GM12873 (cell line): Measurements from ENCODE around the gene PHOSPHO2.

Experiments used
- TF ChIP-seq, protein P1 (sequence below): IDR thresholded peaks from 2 replicates; pipeline ENCODE4 v1.5.1; 2012; ENCODE audit warnings: low read depth, mild to moderate bottlenecking, moderate library complexity, low read length, control low read depth; ENCODE audit not compliant: insufficient read depth; ENCODE audit errors: missing control alignments

Gene PHOSPHO2

DNA sequence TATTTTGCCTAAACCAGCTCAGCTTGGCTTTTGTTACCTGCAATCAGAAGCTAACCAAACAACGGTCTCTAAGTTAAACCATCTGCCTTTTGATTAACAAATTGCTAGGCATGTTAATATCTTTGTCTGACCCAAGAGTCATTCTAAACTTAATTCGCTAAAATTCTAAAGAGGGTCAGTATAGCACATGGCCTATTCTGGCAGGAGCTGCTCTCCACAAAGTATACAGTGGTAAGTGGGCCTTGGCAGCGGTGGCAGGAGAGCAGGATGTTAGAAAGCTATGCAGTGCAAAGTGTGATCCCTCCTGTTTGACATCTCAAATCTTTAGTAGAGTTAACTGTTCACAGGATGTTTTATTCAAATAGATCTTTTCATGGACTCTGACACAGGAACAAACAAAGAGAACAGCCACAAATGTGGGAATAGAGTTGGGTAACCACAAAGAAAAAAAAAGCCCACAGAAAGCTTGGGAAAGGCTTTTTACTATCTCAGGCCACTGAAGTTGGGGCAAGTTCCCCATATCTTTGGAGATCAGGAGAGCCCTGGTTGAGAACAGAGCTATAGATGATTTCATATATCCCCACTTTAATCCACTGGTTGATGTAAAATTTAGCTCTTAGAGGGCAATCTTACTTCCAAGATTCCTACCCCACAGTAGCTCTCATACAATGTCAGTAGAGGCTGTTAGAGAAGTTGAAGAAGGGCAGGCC is 10.7 kb upstream of the PHOSPHO2 start:
- TF ChIP-seq, protein P1, sequence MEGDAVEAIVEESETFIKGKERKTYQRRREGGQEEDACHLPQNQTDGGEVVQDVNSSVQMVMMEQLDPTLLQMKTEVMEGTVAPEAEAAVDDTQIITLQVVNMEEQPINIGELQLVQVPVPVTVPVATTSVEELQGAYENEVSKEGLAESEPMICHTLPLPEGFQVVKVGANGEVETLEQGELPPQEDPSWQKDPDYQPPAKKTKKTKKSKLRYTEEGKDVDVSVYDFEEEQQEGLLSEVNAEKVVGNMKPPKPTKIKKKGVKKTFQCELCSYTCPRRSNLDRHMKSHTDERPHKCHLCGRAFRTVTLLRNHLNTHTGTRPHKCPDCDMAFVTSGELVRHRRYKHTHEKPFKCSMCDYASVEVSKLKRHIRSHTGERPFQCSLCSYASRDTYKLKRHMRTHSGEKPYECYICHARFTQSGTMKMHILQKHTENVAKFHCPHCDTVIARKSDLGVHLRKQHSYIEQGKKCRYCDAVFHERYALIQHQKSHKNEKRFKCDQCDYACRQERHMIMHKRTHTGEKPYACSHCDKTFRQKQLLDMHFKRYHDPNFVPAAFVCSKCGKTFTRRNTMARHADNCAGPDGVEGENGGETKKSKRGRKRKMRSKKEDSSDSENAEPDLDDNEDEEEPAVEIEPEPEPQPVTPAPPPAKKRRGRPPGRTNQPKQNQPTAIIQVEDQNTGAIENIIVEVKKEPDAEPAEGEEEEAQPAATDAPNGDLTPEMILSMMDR = no peak

DNA sequence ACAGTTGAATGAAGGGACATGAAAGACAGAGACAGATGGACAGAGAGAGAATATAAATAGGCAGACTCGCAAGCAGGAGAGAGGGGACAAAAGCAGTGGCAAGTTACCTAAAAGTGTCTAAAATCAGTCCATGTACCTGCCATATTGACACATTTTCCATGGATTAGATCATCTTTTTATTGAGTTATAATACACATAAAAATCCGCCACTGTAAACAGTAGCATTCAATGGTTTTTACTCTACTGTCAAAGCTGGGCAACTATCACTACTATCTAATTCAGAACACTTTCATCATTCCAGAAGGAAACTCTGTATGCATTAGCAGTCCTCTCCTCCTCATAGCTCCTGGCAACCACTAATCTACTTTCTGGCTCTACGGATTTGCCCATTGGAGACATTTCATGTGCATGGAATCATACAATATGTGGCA is 10.1 kb upstream of the PHOSPHO2 start:
- TF ChIP-seq, protein P1 = no peak

DNA sequence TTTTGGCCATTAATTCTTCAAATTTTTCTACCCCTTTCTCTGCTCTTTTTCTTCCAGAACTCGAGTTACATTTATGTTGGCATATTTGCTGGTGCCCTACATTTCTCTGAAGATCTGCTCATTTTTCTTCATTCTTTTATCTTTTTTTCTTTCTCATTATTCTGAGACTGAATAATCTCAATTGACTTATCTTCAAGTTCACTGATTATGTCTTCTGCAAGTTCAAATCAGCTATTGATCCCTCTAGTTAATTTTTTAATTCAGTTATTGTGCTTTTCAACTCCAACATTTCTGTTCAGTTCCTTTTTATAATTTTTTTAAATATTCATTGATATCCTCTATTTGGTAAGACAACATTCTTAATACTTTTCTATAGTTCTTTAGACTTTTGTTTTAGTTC is 3.3 kb upstream of the PHOSPHO2 start:
- TF ChIP-seq, protein P1 = no peak

DNA sequence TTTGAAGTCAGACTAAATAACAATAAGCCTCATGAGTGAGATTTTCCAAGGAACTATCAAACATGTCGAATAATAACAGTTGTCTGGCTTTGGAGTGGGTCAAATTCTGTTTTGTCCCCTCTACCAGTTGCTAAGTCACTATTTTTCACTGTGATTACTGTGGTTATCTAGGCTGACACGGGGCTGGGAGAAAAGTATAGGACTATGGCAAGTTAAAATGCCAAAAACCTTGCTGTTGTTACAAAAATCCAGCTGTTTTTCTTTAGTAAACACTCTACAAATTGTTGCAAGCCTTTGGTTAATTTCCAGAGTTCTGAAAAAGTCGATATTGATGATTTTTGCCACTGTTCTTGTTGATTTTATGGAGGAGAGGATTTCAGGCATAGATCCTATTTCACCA is 1.6 kb upstream of the PHOSPHO2 start:
- TF ChIP-seq, protein P1 = no peak

DNA sequence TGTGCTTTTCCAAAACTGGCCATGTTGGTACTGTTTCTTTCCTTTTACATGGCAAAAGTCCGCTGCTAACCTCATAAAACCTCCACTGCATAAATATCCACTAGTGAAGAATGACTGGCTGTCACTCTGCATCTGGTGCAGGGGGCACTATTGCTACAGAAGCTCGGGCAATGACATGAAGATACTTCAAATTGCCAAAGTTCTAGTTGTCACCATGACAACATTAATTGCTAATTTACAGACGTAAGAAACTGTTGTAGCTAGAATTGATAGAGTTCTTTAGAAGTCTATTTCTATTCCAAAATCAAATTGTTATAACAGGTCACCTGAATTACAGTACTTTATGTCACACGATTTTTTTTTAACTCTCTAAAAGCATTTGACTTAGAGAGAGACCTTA is 909 bp upstream of the PHOSPHO2 start:
- TF ChIP-seq, protein P1 = peak; percentile 12

DNA sequence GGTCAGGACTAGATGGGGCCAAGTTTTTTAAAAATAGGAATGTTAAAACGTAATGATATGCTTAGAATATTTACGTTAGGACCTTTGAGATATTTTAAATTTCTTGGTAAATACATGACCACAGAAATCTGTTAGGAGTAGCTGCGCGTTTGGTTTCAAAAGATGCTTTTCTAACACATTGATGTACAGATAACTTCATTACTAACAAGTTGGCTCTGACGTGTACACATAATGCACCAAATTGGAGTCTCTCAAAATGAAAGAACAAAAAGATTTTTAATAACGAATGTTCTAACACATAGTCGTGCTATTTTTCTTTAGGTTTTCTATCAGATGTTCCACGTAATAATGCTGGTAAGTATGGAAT is 608 bp downstream of the PHOSPHO2 start:
- TF ChIP-seq, protein P1 = no peak

DNA sequence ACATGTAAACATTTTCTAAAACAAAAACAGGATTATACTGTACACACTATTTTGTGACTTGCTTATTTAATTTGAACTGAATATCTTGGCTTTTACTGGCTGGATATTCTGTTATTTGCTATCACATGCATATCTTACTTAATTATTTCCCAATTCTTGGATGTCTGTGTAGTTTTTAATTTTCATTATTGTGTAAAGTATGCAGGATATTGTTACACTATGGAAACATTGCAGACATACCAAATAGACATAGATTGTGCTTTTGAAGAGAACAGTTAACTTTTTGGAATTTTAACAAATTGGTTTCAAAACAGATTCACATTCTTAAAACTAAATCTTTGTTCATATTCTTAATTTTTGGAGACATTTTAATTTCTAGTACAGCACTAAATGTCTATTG is 2.1 kb downstream of the PHOSPHO2 start:
- TF ChIP-seq, protein P1 = no peak
